Pancreas (tissue), 10 donors: Measurements from ENCODE around the gene PHYKPL. TPM values are rescaled to one million over a fixed set of nuclear protein-coding genes. Genes with fewer than 3 reads are reported as not detected.
A peak's percentile ranks its signal among the peaks of the same experiment; 100 is the strongest.

ENCODE experiments used
- ATAC-seq, 4 donors: fragments of 200-7000 bp; cut with Tn5 transposase; one replicate each; pipeline versions ENCODE4 v1.8.0 to v1.9.1; 2020; ENCODE audit warnings: mild to moderate bottlenecking in 4 of 4, moderate library complexity in 4 of 4
- DNase-seq, 6 donors: peaks; one replicate each; pipeline ENCODE4 v3.0.0-alpha.2; 2020
- FAIRE-seq: peaks from 2 replicates; lab custom pipeline; 2012; peaks lifted over from hg19 to GRCh38; lab: Jason Lieb, UNC
- H3K27ac ChIP-seq, 4 donors: fragments of 200-600 bp; sonication (generic); 1 replicate in 3 of 4; 2 replicates in 1 of 4; pipeline versions ENCODE4 v1.5.0 to v1.8.0; 2020
- H3K27me3 ChIP-seq, 4 donors: fragments of 200-600 bp; one replicate each; pipeline ENCODE4 v1.8.0; 2021
- H3K36me3 ChIP-seq, 3 donors: fragments of 200-600 bp; sonication (generic) in 1 of 3; one replicate each; pipeline versions ENCODE4 v1.5.0 to v1.8.0; 2020 to 2021
- H3K4me1 ChIP-seq, 3 donors: fragments of 200-600 bp; one replicate each; pipeline ENCODE4 v1.8.0; 2021
- H3K4me3 ChIP-seq, 4 donors: fragments of 200-600 bp; sonication (generic) in 2 of 4; one replicate each; pipeline versions ENCODE4 v1.5.0 to v1.8.0; 2020 to 2021
- H3K9me3 ChIP-seq, 4 donors: fragments of 200-600 bp; one replicate each; pipeline ENCODE4 v1.8.0; 2021
- WGBS, 2 donors: extraction: QIAGEN DNeasy Blood & Tissue Kit; methylation state at CpG; one replicate each; pipeline ENCODE4 v1.1.7; 2013; 5-methylcytosine and 5-hydroxymethylcytosine counted together
- intact Hi-C, 3 donors: fragments of 100-400 bp; cut with DNase I; formaldehyde crosslinking; loops; one replicate each; pipeline versions ENCODE4 v1.11.1 to v1.14.2; 2022
- polyA plus RNA-seq, 2 donors: library from polyadenylated mRNA; stranded (reverse); fragments of 200-250 nt; gene quantifications; one replicate each; pipeline ENCODE4 v1.2.3, GENCODE V29; 2013
- total RNA-seq, 6 donors: library from RNA; stranded (reverse); fragmentation: NEBNext Ultra II Directional in 4 of 6; extraction: Animal tissue kit (Norgen Biotek cat#: 25700) in 4 of 6; gene quantifications; one replicate each; pipeline versions ENCODE4 v1.2.1 to v1.2.4, GENCODE V29; 2021 to 2023
- TF ChIP-seq, protein P1 (sequence below), 4 donors: fragments of 200-600 bp; sonication (generic) in 3 of 4; IDR thresholded peaks; one replicate each; pipeline versions ENCODE4 v1.5.0 to v1.8.0; 2021; ENCODE audit warnings: antibody characterized with exemption in 4 of 4
- donor health status: healthy with polysubstance abuse.
- donor health status: DM: no; HTN: no; CAD: no; lungs with moderate emphysema.
- donor health status: DM: no; HTN: no; CAD: no.
- donor health status: control.
- donor health status: control.
- donor health status: Bipolar disorder and iron deficiency.
- donor health status: DM: yes; HTN: yes; CAD: no.
- donor health status: DM: no; HTN: no; CAD: no.
- donor health status: DM: no; HTN: no; CAD: no.
- donor health status: DM: yes; HTN: yes; CAD: no.

The PHYKPL gene
- total and polyA plus RNA-seq, 8 donors: 29.3 to 83.5 (median 39.2) TPM

- H3K36me3 ChIP-seq: no peaks in the 10 kb centered on the region
- intact Hi-C loops: no loop called here
- TF ChIP-seq, protein P1, sequence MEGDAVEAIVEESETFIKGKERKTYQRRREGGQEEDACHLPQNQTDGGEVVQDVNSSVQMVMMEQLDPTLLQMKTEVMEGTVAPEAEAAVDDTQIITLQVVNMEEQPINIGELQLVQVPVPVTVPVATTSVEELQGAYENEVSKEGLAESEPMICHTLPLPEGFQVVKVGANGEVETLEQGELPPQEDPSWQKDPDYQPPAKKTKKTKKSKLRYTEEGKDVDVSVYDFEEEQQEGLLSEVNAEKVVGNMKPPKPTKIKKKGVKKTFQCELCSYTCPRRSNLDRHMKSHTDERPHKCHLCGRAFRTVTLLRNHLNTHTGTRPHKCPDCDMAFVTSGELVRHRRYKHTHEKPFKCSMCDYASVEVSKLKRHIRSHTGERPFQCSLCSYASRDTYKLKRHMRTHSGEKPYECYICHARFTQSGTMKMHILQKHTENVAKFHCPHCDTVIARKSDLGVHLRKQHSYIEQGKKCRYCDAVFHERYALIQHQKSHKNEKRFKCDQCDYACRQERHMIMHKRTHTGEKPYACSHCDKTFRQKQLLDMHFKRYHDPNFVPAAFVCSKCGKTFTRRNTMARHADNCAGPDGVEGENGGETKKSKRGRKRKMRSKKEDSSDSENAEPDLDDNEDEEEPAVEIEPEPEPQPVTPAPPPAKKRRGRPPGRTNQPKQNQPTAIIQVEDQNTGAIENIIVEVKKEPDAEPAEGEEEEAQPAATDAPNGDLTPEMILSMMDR (IDR thresholded peaks at IDR 0.05): no peak
- peak in 1 of 6 donors; percentile 11 for DNase-seq
- ATAC-seq: no peak
- no peak for FAIRE-seq
- H3K9me3 ChIP-seq: no peaks in the 10 kb centered on the region
- no peak overlapping the region for H3K27ac ChIP-seq
- no peaks in the 10 kb centered on the region for H3K4me1 ChIP-seq
- 44 to 53% methylated on average over 6 of the region's 6 CpGs for WGBS, 2 donors
- H3K4me3 ChIP-seq: no peak overlapping the region
- no peaks in the 10 kb centered on the region for H3K27me3 ChIP-seq
These were observed 34.6 kb upstream of the PHYKPL start for GRCh38 chr5:178267245-178267644.

DNA sequence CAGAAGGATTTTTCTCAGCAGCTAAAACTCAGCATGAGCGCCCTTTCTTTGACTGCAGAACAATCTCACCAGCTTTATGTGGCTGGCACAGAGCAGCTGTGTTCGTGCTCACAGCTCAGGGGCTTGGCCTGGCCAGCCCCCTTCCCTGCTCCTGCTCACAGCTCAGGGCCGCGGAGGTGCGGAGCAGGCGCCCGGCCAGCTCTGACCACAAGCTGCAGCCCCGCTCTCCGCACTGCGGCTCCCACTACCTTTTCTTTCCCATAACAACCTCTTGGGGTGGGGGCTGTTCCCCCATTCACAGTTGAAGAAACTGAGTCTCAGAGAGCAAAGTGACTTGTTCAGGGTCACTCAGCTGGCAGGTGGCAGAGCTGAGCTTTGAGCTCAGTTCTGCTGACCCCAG, 34.0 kb upstream of the PHYKPL start:
- WGBS, 2 donors: 83 to 89% methylated on average over 10 of the region's 10 CpGs
- Histone ChIP-seq H3K4me3 (no peak overlapping the region), H3K4me1 (no peaks in the 10 kb centered on the region), H3K27me3 (no peaks in the 10 kb centered on the region), H3K27ac (no peak overlapping the region), H3K36me3 (no peaks in the 10 kb centered on the region), H3K9me3 (no peaks in the 10 kb centered on the region)
- ATAC-seq (no peak), DNase-seq (peak in 1 of 6 donors; percentile 29), FAIRE-seq (no peak)
- TF ChIP-seq, protein P1 (IDR thresholded peaks at IDR 0.05): no peak
- intact Hi-C loops: no loop called here

DNA sequence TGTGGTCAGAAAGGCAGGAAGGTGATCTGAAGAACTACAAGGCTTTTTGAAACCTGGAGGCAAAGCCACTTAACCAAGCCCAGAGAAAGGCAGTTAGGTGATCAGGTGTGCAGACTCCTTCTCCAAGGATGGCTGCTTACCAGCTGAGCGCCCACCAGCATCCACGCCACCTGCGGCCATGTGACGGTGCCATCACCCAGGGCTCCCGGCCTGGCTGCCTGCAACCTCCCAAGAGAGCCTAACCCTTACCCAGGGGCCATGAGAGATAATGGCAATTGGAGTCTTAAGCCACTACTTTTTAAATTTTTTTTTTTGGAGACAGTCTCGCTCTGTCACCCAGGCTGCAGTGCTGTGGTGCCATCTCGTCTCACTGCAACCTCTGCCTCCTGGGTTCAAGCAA, 33.1 kb upstream of the PHYKPL start:
- H3K36me3 ChIP-seq: no peaks in the 10 kb centered on the region
- ATAC-seq: no peak
- DNase-seq: peak in 1 of 6 donors; percentile 37
- no peaks in the 10 kb centered on the region for H3K9me3 ChIP-seq
- WGBS, 2 donors: 89 to 92% methylated on average over 7 of the region's 7 CpGs
- no peaks in the 10 kb centered on the region for H3K27me3 ChIP-seq
- H3K4me1 ChIP-seq: no peaks in the 10 kb centered on the region
- TF ChIP-seq, protein P1 (IDR thresholded peaks at IDR 0.05): no peak
- no peak for FAIRE-seq
- intact Hi-C loops: no loop called here
- no peak overlapping the region for H3K27ac ChIP-seq
- H3K4me3 ChIP-seq: no peak overlapping the region

DNA sequence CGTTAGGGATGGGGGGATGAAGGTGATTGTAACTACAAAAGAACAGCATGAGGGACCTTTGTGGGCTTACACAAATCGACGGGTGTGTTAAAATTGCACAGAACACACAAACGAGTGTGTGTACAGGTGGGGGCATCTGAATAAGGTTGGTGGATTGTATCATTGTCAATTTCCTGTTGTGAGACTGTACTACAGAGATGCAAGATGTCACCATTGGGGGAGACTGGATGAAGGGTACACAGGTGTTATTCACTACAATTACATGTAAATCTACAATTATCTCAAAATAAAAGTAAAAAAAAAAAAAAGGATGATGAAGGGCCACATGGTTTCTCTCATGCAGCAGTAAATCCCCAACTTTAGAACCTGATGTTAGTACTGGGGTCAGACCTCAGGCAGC, 31.4 kb upstream of the PHYKPL start:
- Histone ChIP-seq H3K4me1 (no peaks in the 10 kb centered on the region), H3K27me3 (no peaks in the 10 kb centered on the region), H3K9me3 (no peaks in the 10 kb centered on the region), H3K27ac (no peak overlapping the region), H3K4me3 (no peak overlapping the region), H3K36me3 (no peaks in the 10 kb centered on the region)
- FAIRE-seq (no peak), ATAC-seq (no peak), DNase-seq (no peak)
- TF ChIP-seq, protein P1 (IDR thresholded peaks at IDR 0.05): no peak
- WGBS, 2 donors: 75 to 80% methylated on average over 4 of the region's 4 CpGs
- intact Hi-C loops: no loop called here

DNA sequence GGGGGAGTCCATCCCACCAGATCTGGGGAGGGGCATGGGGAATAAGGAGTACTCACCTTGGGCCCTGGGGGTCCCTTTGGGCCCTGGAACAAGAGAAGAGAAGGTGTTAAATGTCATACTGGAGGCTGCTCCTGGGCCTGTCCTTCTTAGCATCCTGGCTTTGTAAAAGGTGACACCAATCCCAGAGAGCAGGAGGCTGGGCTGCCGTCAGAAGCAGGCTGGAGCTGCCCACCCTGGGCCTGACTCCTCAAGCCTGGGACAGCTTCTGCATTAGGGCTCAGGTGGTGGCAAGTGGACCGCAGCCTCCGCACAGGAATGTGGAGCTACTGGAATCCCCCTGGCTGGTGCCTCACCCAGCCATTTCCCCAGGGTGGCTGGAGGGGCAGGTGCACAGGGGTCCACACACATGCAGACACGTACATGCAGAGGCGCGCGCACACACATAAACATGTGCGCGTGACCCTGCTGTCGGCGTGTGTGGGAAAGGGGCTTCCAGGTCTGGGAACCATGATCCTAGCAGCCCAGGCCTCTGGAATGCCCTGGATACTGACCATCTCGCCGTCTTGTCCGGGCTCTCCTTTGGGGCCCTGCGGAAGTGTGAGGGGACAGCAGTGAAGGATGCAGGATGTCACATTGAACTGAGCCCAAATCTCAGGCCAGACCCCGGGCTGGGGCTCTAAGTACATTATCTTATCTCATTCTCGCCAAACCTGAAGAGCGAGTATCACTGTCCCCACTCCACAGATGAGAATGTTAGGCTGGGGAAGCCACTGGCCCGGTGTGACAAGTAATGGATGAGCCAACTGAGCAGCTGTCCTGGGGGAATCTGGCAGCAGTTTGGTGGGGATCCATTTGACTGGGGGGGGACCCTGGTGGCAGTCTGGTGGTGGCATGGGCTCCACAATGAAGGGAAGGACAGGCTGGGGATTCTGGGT, 29.3 kb upstream of the PHYKPL start:
- Histone ChIP-seq H3K27ac (no peak overlapping the region), H3K4me1 (no peaks in the 10 kb centered on the region), H3K4me3 (no peak overlapping the region), H3K9me3 (no peaks in the 10 kb centered on the region), H3K36me3 (no peaks in the 10 kb centered on the region), H3K27me3 (no peaks in the 10 kb centered on the region)
- DNase-seq (peak in 1 of 6 donors; percentile 63), ATAC-seq (no peak), FAIRE-seq (no peak)
- TF ChIP-seq, protein P1 (IDR thresholded peaks at IDR 0.05): no peak
- WGBS, 2 donors: 85 to 86% methylated on average over 19 of the region's 19 CpGs
- intact Hi-C loops: no loop called here
